WTC11 (cell line): ENCODE results near the gene TBC1D22A. TPM values are rescaled to one million over a fixed set of nuclear protein-coding genes. Genes with fewer than 3 reads are reported as not detected.

ENCODE experiments used
- ATAC-seq: fragments of 200-7000 bp; cut with Tn5 transposase; 2 replicates; pipeline ENCODE4 v1.10.0; 2021; ENCODE audit warnings: mild to moderate bottlenecking, moderate library complexity
- CTCF ChIA-PET: fragments of 300-600 bp; sonication (Branson Sonifier 250); formaldehyde crosslinking; loops from one replicate; lab custom pipeline; 2021; ENCODE audit warnings: antibody characterized with exemption; lab: Charles Lee
- POLR2A ChIA-PET: fragments of 350-600 bp; sonication (Branson Sonifier 250); formaldehyde crosslinking; loops from one replicate; lab custom pipeline; 2021; ENCODE audit warnings: antibody characterized with exemption; lab: Charles Lee
- DNase-seq: peaks from one replicate; pipeline ENCODE4 v3.0.0; 2021; ENCODE audit warnings: low spot score
- H3K27ac Mint-ChIP-seq: 2 replicates; pipeline ENCODE4 v1.8.0; 2021; ENCODE audit warnings: mixed read lengths
- H3K27me3 Mint-ChIP-seq: 2 replicates; pipeline ENCODE4 v1.8.0; 2021; ENCODE audit warnings: low read depth, mild to moderate bottlenecking, moderate library complexity, mixed read lengths
- H3K36me3 Mint-ChIP-seq: 2 replicates; pipeline ENCODE4 v1.8.0; 2021; ENCODE audit warnings: mixed read lengths
- H3K4me1 Mint-ChIP-seq: 2 replicates; pipeline ENCODE4 v1.8.0; 2022; ENCODE audit warnings: mixed read lengths
- H3K4me3 Mint-ChIP-seq: 2 replicates; pipeline ENCODE4 v1.8.0; 2021; ENCODE audit warnings: mild to moderate bottlenecking, moderate library complexity, mixed read lengths
- H3K9me3 Mint-ChIP-seq: 2 replicates; pipeline ENCODE4 v1.8.0; 2021; ENCODE audit warnings: mixed read lengths
- ATF6 ChIP-seq: sonication (generic); formaldehyde crosslinking; IDR thresholded peaks from 2 replicates; pipeline ENCODE4 v1.8.1; 2023; ENCODE audit warnings: mild to moderate bottlenecking, missing genetic modification reagents
- CREM ChIP-seq: sonication (generic); formaldehyde crosslinking; IDR thresholded peaks from 2 replicates; pipeline ENCODE4 v1.8.1; 2022; ENCODE audit warnings: mild to moderate bottlenecking, missing genetic modification reagents, moderate library complexity
- E2F1 ChIP-seq: sonication (generic); formaldehyde crosslinking; IDR thresholded peaks from 2 replicates; pipeline ENCODE4 v1.8.0; 2022; ENCODE audit warnings: mild to moderate bottlenecking, missing genetic modification reagents
- E2F5 ChIP-seq: sonication (generic); formaldehyde crosslinking; IDR thresholded peaks from 2 replicates; pipeline ENCODE4 v1.8.1; 2022; ENCODE audit warnings: mild to moderate bottlenecking, moderate library complexity, missing genetic modification reagents
- ESRRA ChIP-seq: sonication (generic); formaldehyde crosslinking; IDR thresholded peaks from 2 replicates; pipeline ENCODE4 v1.8.1; 2022; ENCODE audit warnings: mild to moderate bottlenecking, missing genetic modification reagents, borderline replicate concordance
- FOXK1 ChIP-seq: sonication (generic); formaldehyde crosslinking; IDR thresholded peaks from 2 replicates; pipeline ENCODE4 v1.8.0; 2022; ENCODE audit warnings: mild to moderate bottlenecking, moderate library complexity, missing genetic modification reagents
- JAZF1 ChIP-seq: fragments of 250-450 bp; sonication (Bioruptor Pico); IDR thresholded peaks from 2 replicates; pipeline ENCODE4 v1.9.0; 2021; ENCODE audit warnings: moderate library complexity, mild to moderate bottlenecking, inconsistent platforms
- JUN ChIP-seq: sonication (generic); formaldehyde crosslinking; IDR thresholded peaks from 2 replicates; pipeline ENCODE4 v1.8.0; 2023; ENCODE audit warnings: mild to moderate bottlenecking, missing genetic modification reagents
- PRDM15 ChIP-seq: sonication (generic); formaldehyde crosslinking; IDR thresholded peaks from 2 replicates; pipeline ENCODE4 v1.8.0; 2022; ENCODE audit warnings: missing genetic modification reagents
- PRRX2 ChIP-seq: fragments of 250-450 bp; sonication (Bioruptor Pico); IDR thresholded peaks from 2 replicates; pipeline ENCODE4 v1.8.0; 2021; ENCODE audit warnings: mild to moderate bottlenecking
- TEAD4 ChIP-seq: sonication (generic); formaldehyde crosslinking; IDR thresholded peaks from 2 replicates; pipeline ENCODE4 v1.8.0; 2022; ENCODE audit warnings: mild to moderate bottlenecking, missing genetic modification reagents
- USF1 ChIP-seq: sonication (generic); formaldehyde crosslinking; IDR thresholded peaks from 2 replicates; pipeline ENCODE4 v1.8.0; 2022; ENCODE audit warnings: mild to moderate bottlenecking, missing genetic modification reagents
- ZBTB43 ChIP-seq: sonication (generic); formaldehyde crosslinking; IDR thresholded peaks from 2 replicates; pipeline ENCODE4 v1.8.1; 2023; ENCODE audit warnings: mild to moderate bottlenecking, missing genetic modification reagents
- ZNF263 ChIP-seq: sonication (generic); formaldehyde crosslinking; IDR thresholded peaks from 2 replicates; pipeline ENCODE4 v1.8.1; 2022; ENCODE audit warnings: low read depth, mild to moderate bottlenecking, moderate library complexity, missing genetic modification reagents
- ZNF423 ChIP-seq: fragments of 250-450 bp; sonication (Bioruptor Pico); IDR thresholded peaks from 2 replicates; pipeline ENCODE4 v2.1.2; 2022; ENCODE audit warnings: mild to moderate bottlenecking, moderate library complexity
- total RNA-seq: library from RNA; stranded (reverse); gene quantifications from 3 replicates; pipeline ENCODE4 v1.2.3, GENCODE V29; 2021

The TBC1D22A gene
- total RNA-seq, 1 experiment from 2014 or later: 18.1 TPM

GRCh38 chr22:46750863-46751443 is 11.5 kb upstream of the TBC1D22A start (continued):
- no peak for TF ChIP-seq ZNF423 (CRISPR knock-in tag)
- no peak for TF ChIP-seq ATF6 (CRISPR knock-in tag)
- no peak for TF ChIP-seq PRDM15 (CRISPR knock-in tag)
- no peak for TF ChIP-seq ZBTB43 (CRISPR knock-in tag)
- TF ChIP-seq JUN: no peak
- TF ChIP-seq CREM: no peak
- no peak for TF ChIP-seq FOXK1 (CRISPR knock-in tag)
- no peak for TF ChIP-seq TEAD4
- no peak for TF ChIP-seq ZNF263 (CRISPR knock-in tag)
- TF ChIP-seq E2F5: no peak

GRCh38 chr22:46752286-46752987 is 10.0 kb upstream of the TBC1D22A start:
- no peak overlapping the region for H3K4me3 Mint-ChIP-seq
- peaks cover 25% of the 10 kb centered on the region for H3K9me3 Mint-ChIP-seq
- ChIA-PET POLR2A (no interaction called here), CTCF (no interaction called here)
- H3K4me1 Mint-ChIP-seq: no peaks in the 10 kb centered on the region
- H3K27me3 Mint-ChIP-seq: peaks cover 7% of the 10 kb centered on the region
- TF ChIP-seq JAZF1 (CRISPR knock-in tag): no peak
- TF ChIP-seq ESRRA: no peak
- no peak for TF ChIP-seq PRRX2 (CRISPR knock-in tag)
- TF ChIP-seq USF1 (CRISPR knock-in tag): no peak
- TF ChIP-seq E2F1: no peak
- peaks cover 21% of the 10 kb centered on the region for H3K36me3 Mint-ChIP-seq
- DNase-seq (no peak), ATAC-seq (no peak)
- H3K27ac Mint-ChIP-seq: no peak overlapping the region
